ENCODE results near the gene ZDHHC22. TPM values are rescaled to one million over a fixed set of nuclear protein-coding genes. Genes with fewer than 3 reads are reported as not detected.

Gene ZDHHC22
- total and polyA plus RNA-seq, 2 of the 13 experiments (the other 11 are each of a cell fraction or from before 2014, with no cell fraction given): not detected

DNA sequence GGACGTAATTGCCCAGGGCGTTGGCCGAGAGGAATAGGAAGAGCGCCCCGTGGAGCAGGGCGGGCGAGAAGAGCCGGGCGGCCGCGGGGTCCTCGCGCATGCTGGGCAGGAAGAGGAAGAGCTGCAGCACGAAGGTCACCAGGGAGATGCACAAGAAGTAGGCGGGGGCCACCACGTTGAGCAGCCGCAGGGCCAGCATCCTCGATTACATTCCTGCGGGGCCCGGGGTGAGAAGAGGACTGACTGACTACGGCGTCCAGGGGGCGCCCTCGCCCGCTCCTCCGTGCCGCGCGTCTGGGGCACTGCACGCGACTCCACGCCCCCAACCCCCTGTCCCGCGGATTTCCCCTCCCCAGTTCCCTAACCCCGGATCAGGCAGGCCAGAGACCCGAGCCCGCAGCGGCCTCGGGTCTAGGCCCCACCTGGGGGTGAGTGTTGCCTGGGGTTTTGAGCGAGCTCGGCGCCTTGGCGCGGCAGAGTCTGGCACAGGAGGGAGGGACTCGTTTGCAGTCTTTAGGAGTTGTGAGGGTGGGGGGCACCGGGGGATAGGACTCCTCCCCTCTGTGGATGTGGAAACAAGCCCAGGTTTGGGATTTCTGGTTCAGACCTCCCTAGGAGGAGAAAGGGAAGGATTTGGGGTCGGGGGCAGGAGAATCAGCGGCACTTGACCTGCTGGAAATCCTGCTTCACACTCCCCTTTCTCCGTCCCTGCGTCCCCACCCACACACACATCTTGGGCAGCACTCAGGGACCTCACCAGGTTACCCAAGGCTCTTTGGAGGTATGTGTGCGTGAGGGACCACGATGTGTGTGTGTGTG is 1.8 kb downstream of the ZDHHC22 start:
- no peaks in the 10 kb centered on the region for H3K9me3 ChIP-seq (ENCODE audit: low read length)
- H3K4me1 ChIP-seq (ENCODE audit: insufficient read depth, low read length): peaks cover 19% of the 10 kb centered on the region
- no TSS peak for BruUV-seq (replicated peaks)
- no peak overlapping the region for H3K27ac ChIP-seq (ENCODE audit: extremely low read length, insufficient read depth, low read length)
- FAIRE-seq (no peak), ATAC-seq (peak; percentile 79), DNase-seq (ENCODE audit: low spot score) (peak; percentile 29)
- H3K27me3 ChIP-seq (ENCODE audit: control insufficient read depth in 1 of 2, insufficient read depth in 2 of 2, low read length in 2 of 2): peaks cover 5 to 42% of the 10 kb centered on the region in 2 experiments; a peak in 4 of 5 replicates
- peak overlapping the region; percentile 30 to 58 (median 46); a peak in 3 of 6 replicates for H3K4me3 ChIP-seq (replicated peaks in 1 of 3; ENCODE audit: insufficient read depth in 1 of 3, low read depth in 2 of 3, low read length in 3 of 3)
- CTCF ChIA-PET (ENCODE audit: low intra/inter-chr PET ratio, low total read pairs): interaction anchor here (1.7 to 1.9 kb wide), 2 partner anchors 12 to 74 kb away, joined by 7 to 8 read pairs; no protein-coding TSS in a partner anchor
- H3K36me3 ChIP-seq (replicated peaks in 1 of 2; ENCODE audit: control insufficient read depth in 1 of 2, insufficient read depth in 2 of 2, low read length in 2 of 2): no peaks in the 10 kb centered on the region
- no peak overlapping the region for H3K9ac ChIP-seq (ENCODE audit: insufficient read depth, low read depth, low read length)
- peak overlapping the region; percentile 74 for H3K4me2 ChIP-seq (ENCODE audit: low read depth, low read length)
- POLR2A ChIA-PET: no interaction called here
- intact Hi-C loops (cut with micrococcal nuclease; ENCODE audit: unreplicated experiment) (loop anchor here (5.0 kb wide), 1 partner anchor 73 kb away; no protein-coding TSS in a partner anchor), in situ Hi-C loops (cut with HindIII; ENCODE audit: extremely low pct_ligation_motif_present, low pct_unique_long_range_greater_than_20kb) (loop anchor here (5.0 kb wide), 1 partner anchor 68 kb away; no protein-coding TSS in a partner anchor)
- 0% methylated on average over 15 of the region's 52 CpGs for WGBS (ENCODE audit: low lambda C conversion rate)
- no peak overlapping the region for H2AFZ ChIP-seq (ENCODE audit: low read length)
- H3K79me2 ChIP-seq (ENCODE audit: insufficient read depth, low read length): no peaks in the 10 kb centered on the region
- H4K20me1 ChIP-seq (ENCODE audit: insufficient read depth, low read length): peaks cover 9% of the 10 kb centered on the region; the same call in 1 of the 2 replicates
- TF ChIP-seq NFE2 (CRISPR knock-in tag; IDR thresholded peaks at IDR 0.05) (no peak), NAIF1 (CRISPR knock-in tag; IDR thresholded peaks at IDR 0.05; ENCODE audit: borderline replicate concordance) (no peak), NR3C1 (CRISPR knock-in tag; IDR thresholded peaks at IDR 0.05) (no peak), HHEX (CRISPR knock-in tag; IDR thresholded peaks at IDR 0.05) (no peak), NFE2L2 (IDR thresholded peaks at IDR 0.05; ENCODE audit: low read length) (no peak), ZNF777 (CRISPR knock-in tag; IDR thresholded peaks at IDR 0.05) (0 out of 2 replicates have a peak, but pooled peaks have one; percentile 36), NCOA5 (CRISPR knock-in tag; IDR thresholded peaks at IDR 0.05) (no peak), ZNF260 (CRISPR knock-in tag; IDR thresholded peaks at IDR 0.05; ENCODE audit: borderline replicate concordance, low read depth) (no peak), MED13 (CRISPR knock-in tag; IDR thresholded peaks at IDR 0.05) (no peak), TAF15 (IDR thresholded peaks at IDR 0.05; ENCODE audit: low read depth, low read length, poor library complexity, severe bottlenecking) (no peak), NR1H2 (CRISPR knock-in tag; IDR thresholded peaks at IDR 0.05; ENCODE audit: borderline replicate concordance, low read depth) (no peak), MXI1 (IDR thresholded peaks at IDR 0.05; ENCODE audit: borderline replicate concordance, low read depth, low read length) (no peak)
- TF ChIP-seq, protein P1, sequence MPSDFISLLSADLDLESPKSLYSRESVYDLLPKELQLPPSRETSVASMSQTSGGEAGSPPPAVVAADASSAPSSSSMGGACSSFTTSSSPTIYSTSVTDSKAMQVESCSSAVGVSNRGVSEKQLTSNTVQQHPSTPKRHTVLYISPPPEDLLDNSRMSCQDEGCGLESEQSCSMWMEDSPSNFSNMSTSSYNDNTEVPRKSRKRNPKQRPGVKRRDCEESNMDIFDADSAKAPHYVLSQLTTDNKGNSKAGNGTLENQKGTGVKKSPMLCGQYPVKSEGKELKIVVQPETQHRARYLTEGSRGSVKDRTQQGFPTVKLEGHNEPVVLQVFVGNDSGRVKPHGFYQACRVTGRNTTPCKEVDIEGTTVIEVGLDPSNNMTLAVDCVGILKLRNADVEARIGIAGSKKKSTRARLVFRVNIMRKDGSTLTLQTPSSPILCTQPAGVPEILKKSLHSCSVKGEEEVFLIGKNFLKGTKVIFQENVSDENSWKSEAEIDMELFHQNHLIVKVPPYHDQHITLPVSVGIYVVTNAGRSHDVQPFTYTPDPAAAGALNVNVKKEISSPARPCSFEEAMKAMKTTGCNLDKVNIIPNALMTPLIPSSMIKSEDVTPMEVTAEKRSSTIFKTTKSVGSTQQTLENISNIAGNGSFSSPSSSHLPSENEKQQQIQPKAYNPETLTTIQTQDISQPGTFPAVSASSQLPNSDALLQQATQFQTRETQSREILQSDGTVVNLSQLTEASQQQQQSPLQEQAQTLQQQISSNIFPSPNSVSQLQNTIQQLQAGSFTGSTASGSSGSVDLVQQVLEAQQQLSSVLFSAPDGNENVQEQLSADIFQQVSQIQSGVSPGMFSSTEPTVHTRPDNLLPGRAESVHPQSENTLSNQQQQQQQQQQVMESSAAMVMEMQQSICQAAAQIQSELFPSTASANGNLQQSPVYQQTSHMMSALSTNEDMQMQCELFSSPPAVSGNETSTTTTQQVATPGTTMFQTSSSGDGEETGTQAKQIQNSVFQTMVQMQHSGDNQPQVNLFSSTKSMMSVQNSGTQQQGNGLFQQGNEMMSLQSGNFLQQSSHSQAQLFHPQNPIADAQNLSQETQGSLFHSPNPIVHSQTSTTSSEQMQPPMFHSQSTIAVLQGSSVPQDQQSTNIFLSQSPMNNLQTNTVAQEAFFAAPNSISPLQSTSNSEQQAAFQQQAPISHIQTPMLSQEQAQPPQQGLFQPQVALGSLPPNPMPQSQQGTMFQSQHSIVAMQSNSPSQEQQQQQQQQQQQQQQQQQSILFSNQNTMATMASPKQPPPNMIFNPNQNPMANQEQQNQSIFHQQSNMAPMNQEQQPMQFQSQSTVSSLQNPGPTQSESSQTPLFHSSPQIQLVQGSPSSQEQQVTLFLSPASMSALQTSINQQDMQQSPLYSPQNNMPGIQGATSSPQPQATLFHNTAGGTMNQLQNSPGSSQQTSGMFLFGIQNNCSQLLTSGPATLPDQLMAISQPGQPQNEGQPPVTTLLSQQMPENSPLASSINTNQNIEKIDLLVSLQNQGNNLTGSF (CRISPR knock-in tag; IDR thresholded peaks at IDR 0.05): no peak
- TF ChIP-seq, protein P2, sequence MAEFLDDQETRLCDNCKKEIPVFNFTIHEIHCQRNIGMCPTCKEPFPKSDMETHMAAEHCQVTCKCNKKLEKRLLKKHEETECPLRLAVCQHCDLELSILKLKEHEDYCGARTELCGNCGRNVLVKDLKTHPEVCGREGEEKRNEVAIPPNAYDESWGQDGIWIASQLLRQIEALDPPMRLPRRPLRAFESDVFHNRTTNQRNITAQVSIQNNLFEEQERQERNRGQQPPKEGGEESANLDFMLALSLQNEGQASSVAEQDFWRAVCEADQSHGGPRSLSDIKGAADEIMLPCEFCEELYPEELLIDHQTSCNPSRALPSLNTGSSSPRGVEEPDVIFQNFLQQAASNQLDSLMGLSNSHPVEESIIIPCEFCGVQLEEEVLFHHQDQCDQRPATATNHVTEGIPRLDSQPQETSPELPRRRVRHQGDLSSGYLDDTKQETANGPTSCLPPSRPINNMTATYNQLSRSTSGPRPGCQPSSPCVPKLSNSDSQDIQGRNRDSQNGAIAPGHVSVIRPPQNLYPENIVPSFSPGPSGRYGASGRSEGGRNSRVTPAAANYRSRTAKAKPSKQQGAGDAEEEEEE (CRISPR knock-in tag; IDR thresholded peaks at IDR 0.05; ENCODE audit: borderline replicate concordance): no peak

All from HepG2 (cell line).